ENCODE measurements around the gene IFI16. TPM values are rescaled to one million over a fixed set of nuclear protein-coding genes. Genes with fewer than 3 reads are reported as not detected.

The IFI16 gene
- total RNA-seq, 1 donor from 2014 or later: 258 TPM

DNA sequence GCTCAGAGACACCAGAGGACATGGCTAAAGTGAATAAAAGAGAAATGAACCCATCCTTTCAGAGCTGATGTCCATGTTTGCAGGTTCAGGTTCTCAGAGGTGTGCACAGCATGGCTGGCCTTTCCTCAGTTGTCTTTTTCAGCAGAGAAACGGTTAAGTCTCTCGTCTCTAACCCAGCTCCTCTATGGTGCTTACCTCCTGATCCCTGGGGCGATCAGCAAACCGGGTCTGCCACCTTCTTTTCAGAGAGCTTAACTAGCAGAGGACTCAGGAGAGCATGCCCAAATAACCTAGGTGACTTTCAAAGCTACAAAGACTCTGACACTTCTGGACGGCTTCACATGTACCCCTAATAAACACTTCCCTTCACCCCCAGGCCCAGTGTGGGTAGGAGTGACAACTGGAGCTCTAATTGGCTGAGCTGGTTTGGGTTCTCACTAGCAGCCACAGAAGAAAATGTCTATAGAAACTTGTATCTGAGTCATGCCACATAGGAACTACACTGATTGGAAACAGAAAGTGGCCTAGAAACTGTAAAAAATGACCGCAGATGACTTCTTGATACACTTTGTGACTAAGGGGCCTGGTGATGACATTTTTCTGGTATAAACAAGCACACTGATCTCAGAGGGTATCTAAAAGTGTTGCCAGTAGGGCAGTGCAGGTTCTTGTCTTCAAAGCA, 66.9 kb downstream of the IFI16 start, which contains the start of gene AIM2:
Gene AIM2, minus strand, starts transcription at position 329 of the 682 bp plus-strand sequence. CDS start 3,267 bp downstream, outside the sequence.
- TF ChIP-seq, protein P1, sequence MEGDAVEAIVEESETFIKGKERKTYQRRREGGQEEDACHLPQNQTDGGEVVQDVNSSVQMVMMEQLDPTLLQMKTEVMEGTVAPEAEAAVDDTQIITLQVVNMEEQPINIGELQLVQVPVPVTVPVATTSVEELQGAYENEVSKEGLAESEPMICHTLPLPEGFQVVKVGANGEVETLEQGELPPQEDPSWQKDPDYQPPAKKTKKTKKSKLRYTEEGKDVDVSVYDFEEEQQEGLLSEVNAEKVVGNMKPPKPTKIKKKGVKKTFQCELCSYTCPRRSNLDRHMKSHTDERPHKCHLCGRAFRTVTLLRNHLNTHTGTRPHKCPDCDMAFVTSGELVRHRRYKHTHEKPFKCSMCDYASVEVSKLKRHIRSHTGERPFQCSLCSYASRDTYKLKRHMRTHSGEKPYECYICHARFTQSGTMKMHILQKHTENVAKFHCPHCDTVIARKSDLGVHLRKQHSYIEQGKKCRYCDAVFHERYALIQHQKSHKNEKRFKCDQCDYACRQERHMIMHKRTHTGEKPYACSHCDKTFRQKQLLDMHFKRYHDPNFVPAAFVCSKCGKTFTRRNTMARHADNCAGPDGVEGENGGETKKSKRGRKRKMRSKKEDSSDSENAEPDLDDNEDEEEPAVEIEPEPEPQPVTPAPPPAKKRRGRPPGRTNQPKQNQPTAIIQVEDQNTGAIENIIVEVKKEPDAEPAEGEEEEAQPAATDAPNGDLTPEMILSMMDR (IDR thresholded peaks at IDR 0.05; ENCODE audit: unreplicated experiment): no peak
- Mint-ChIP-seq H3K4me3 (ENCODE audit: unreplicated experiment) (no peak within 1 kb of the TSS), H3K27ac (ENCODE audit: unreplicated experiment) (no peak within 1 kb of the TSS), H3K4me1 (ENCODE audit: unreplicated experiment) (no peaks in the 10 kb centered on the region), H3K27me3 (ENCODE audit: unreplicated experiment) (no peaks in the 10 kb centered on the region), H3K9me3 (ENCODE audit: unreplicated experiment) (no peaks in the 10 kb centered on the region), H3K36me3 (ENCODE audit: low read depth, unreplicated experiment) (peaks cover 6% of the 10 kb centered on the region)
- no peak for DNase-seq (ENCODE audit: low spot score)

DNA sequence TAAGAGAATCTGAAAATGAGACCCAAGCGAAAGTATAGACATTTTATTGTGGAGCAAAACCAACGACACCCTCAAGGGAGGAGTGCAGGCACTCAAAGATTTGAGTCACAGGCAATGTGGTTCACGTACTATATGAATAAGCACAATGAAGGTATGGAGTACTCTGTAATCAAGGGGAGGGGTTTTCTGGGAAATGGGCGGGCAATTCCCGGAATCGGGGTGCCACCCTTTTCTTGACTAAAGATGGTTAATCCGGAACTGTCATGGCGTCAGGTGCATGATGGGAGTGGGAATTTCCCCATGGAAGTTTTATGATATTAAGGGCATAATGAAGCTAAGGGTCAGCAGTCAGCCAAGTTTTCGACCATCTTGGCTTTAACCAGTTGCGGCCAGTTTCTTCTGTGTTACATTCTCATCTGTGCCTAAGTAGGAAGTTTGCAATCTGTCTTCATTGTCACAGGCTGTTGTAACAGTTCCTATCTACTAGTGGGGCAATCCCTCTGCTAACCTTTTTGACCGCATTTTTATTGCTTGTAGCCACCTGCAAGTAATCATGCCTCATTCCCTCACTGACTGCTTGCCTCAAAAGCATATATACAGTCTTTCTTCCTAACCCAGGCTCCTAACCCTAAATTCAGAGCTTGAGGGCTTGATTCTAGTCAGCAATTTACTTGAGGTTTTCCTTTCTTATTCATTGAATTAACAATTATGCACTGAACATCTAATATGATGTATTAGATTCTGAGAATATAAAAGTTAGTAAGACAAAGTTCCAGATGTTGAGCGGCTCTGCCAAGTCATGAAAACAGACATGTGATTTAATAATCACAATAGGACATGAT, 67.6 kb downstream of the IFI16 start:
- TF ChIP-seq, protein P1 (IDR thresholded peaks at IDR 0.05; ENCODE audit: unreplicated experiment): no peak
- H3K27me3 Mint-ChIP-seq (ENCODE audit: unreplicated experiment): no peaks in the 10 kb centered on the region
- H3K36me3 Mint-ChIP-seq (ENCODE audit: low read depth, unreplicated experiment): peaks cover 6% of the 10 kb centered on the region
- DNase-seq (ENCODE audit: low spot score): no peak
- no peak overlapping the region for H3K27ac Mint-ChIP-seq (ENCODE audit: unreplicated experiment)
- no peaks in the 10 kb centered on the region for H3K4me1 Mint-ChIP-seq (ENCODE audit: unreplicated experiment)
- no peaks in the 10 kb centered on the region for H3K9me3 Mint-ChIP-seq (ENCODE audit: unreplicated experiment)
- no peak overlapping the region for H3K4me3 Mint-ChIP-seq (ENCODE audit: unreplicated experiment)

DNA sequence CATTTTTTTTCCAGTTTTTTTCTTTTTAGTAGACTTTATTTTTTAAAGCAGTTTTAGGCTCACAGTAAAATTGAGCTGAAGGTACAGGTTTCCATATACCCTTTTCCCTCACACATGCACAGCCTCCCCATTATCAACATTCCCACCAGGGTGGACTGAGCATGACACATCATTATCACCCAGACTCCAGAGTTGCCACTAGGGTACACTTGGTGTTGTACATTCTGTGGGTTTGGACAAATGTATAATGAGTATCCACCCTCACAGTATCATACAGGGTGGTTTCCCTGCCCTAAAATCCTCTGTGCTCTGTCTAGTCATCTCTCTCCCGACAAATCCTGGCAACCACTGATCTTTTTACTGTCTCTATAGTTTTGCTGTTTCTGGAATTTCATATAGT, 69.8 kb downstream of the IFI16 start:
- TF ChIP-seq, protein P1 (IDR thresholded peaks at IDR 0.05; ENCODE audit: unreplicated experiment): no peak
- DNase-seq (ENCODE audit: low spot score): no peak
- Mint-ChIP-seq H3K27ac (ENCODE audit: unreplicated experiment) (no peak overlapping the region), H3K27me3 (ENCODE audit: unreplicated experiment) (no peaks in the 10 kb centered on the region), H3K9me3 (ENCODE audit: unreplicated experiment) (no peaks in the 10 kb centered on the region), H3K36me3 (ENCODE audit: low read depth, unreplicated experiment) (peaks cover 4% of the 10 kb centered on the region), H3K4me3 (ENCODE audit: unreplicated experiment) (no peak overlapping the region), H3K4me1 (ENCODE audit: unreplicated experiment) (peaks cover 2% of the 10 kb centered on the region)

DNA sequence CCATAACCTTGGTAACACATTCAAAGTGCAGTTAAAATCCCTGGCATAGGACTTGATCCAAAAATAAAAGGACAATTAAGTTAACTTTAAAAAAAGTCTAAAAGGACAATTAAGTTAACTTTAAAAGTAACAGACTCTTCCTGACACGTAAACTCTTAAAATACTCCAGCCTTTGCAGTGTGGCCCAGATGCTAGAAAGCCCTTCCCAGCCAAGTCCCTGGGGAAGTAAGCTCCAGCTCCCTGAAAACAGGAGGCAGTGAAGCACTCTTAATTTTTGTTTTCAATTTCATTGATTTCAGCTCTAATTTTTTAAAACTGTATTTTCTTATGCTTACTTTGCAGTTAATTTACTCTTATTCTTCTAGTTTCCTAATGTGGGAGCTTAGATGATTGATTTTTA, 71.9 kb downstream of the IFI16 start:
- Mint-ChIP-seq H3K4me3 (ENCODE audit: unreplicated experiment) (no peak overlapping the region), H3K27me3 (ENCODE audit: unreplicated experiment) (no peaks in the 10 kb centered on the region), H3K4me1 (ENCODE audit: unreplicated experiment) (peaks cover 2% of the 10 kb centered on the region), H3K9me3 (ENCODE audit: unreplicated experiment) (no peaks in the 10 kb centered on the region), H3K36me3 (ENCODE audit: low read depth, unreplicated experiment) (peaks cover 4% of the 10 kb centered on the region), H3K27ac (ENCODE audit: unreplicated experiment) (no peak overlapping the region)
- TF ChIP-seq, protein P1 (IDR thresholded peaks at IDR 0.05; ENCODE audit: unreplicated experiment): no peak
- DNase-seq (ENCODE audit: low spot score): no peak

DNA sequence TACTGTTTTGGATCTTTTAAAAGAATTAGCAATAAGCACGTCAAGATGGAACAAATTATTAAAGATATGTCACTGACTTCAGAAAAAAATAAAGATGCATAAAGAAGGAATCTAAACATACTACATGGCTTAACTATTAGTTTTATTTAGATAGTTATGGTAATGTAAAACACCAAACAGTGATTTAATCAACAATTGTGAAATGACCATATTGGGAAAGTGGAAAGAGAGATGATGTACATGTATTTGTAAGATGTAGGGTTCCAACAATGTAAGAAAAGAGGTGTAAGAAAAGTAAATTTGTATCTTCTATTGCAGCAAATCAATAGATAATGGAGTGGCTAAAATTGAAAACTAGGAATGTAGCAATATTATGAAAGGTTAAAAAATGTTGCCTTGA, 73.3 kb downstream of the IFI16 start:
- H3K36me3 Mint-ChIP-seq (ENCODE audit: low read depth, unreplicated experiment): peaks cover 8% of the 10 kb centered on the region
- TF ChIP-seq, protein P1 (IDR thresholded peaks at IDR 0.05; ENCODE audit: unreplicated experiment): no peak
- H3K9me3 Mint-ChIP-seq (ENCODE audit: unreplicated experiment): no peaks in the 10 kb centered on the region
- H3K4me3 Mint-ChIP-seq (ENCODE audit: unreplicated experiment): no peak overlapping the region
- DNase-seq (ENCODE audit: low spot score): no peak
- H3K27me3 Mint-ChIP-seq (ENCODE audit: unreplicated experiment): peaks cover 1% of the 10 kb centered on the region
- no peak overlapping the region for H3K27ac Mint-ChIP-seq (ENCODE audit: unreplicated experiment)
- H3K4me1 Mint-ChIP-seq (ENCODE audit: unreplicated experiment): peaks cover 8% of the 10 kb centered on the region

All from endothelial cell (in vitro differentiated cells).